Vagina (tissue), 2 donors: ENCODE results near the gene GIMD1. TPM values are rescaled to one million over a fixed set of nuclear protein-coding genes. Genes with fewer than 3 reads are reported as not detected.
"Not testable (repeated sequence)": the region's sequence is repeated elsewhere in the genome, so short reads cannot be mapped to it uniquely, and the experiment has no call there.

Experiments used
- DNase-seq, 2 donors: peaks; one replicate each; pipeline ENCODE4 v3.0.0-alpha.2; 2017; ENCODE audit errors: extremely low spot score in 2 of 2
- H3K27ac ChIP-seq: fragments of 200-600 bp; sonication (generic); one replicate; pipeline ENCODE4 v1.5.1; 2019
- H3K27me3 ChIP-seq: fragments of 200-600 bp; sonication (generic); one replicate; pipeline ENCODE4 v1.5.1; 2019
- H3K36me3 ChIP-seq, 2 donors: fragments of 200-600 bp; sonication (generic); one replicate each; pipeline ENCODE4 v1.5.1; 2017 to 2019
- H3K4me1 ChIP-seq: fragments of 200-600 bp; sonication (generic); one replicate; pipeline ENCODE4 v1.5.1; 2019
- H3K4me3 ChIP-seq, 2 donors: fragments of 200-600 bp; sonication (generic); 1 replicate in 1 of 2; 2 replicates in 1 of 2; pipeline ENCODE4 v1.5.1; 2016 to 2019
- H3K9me3 ChIP-seq: fragments of 200-600 bp; sonication (generic); one replicate; pipeline ENCODE4 v1.5.1; 2019
- CTCF ChIP-seq, 3 experiments: fragments of 450-650 bp in 2 of 3; fragments of 200-600 bp in 1 of 3; sonication (generic) in 1 of 3; IDR thresholded peaks; one replicate each; pipeline ENCODE4 v1.5.1; 2017 to 2019; ENCODE audit warnings: antibody characterized with exemption in 3 of 3, mild to moderate bottlenecking in 2 of 3, moderate library complexity in 2 of 3
- POLR2A ChIP-seq, 2 donors: fragments of 450-650 bp; IDR thresholded peaks; one replicate each; pipeline ENCODE4 v1.6.1; 2017; ENCODE audit warnings: antibody characterized with exemption in 2 of 2, mild to moderate bottlenecking in 2 of 2, moderate library complexity in 2 of 2
- POLR2AphosphoS5 ChIP-seq, 2 donors: sonication (generic); formaldehyde crosslinking; IDR thresholded peaks; one replicate each; pipeline ENCODE4 v1.9.0; 2017; ENCODE audit warnings: antibody characterized with exemption in 2 of 2, mild to moderate bottlenecking in 2 of 2, low read depth in 1 of 2; ENCODE audit not compliant: insufficient read depth in 1 of 2
- intact Hi-C: fragments of 100-400 bp; cut with DNase I; formaldehyde crosslinking; loops from one replicate; pipeline ENCODE4 v1.15.1; 2023
- total RNA-seq: library from RNA; depleted of rRNA; stranded (reverse); fragments of >200 nt; gene quantifications from one replicate; pipeline ENCODE4 v1.2.3, GENCODE V29; 2016

The GIMD1 gene
- total RNA-seq = not detected

- Histone ChIP-seq H3K27me3 (no peaks in the 10 kb centered on the region), H3K9me3 (no peaks in the 10 kb centered on the region), H3K27ac (no peak within 1 kb of the TSS), H3K4me1 (no peaks in the 10 kb centered on the region), H3K4me3 (no peak within 1 kb of the TSS), H3K36me3 (no peaks in the 10 kb centered on the region)
- DNase-seq = no peak
- TF ChIP-seq POLR2AphosphoS5 (IDR thresholded peaks at IDR 0.05; ENCODE audit: insufficient read depth in 1 of 2, low read depth in 1 of 2) (no peak), POLR2A (IDR thresholded peaks at IDR 0.05) (no peak), CTCF (IDR thresholded peaks at IDR 0.05) (no peak)
- intact Hi-C loops = no loop called here
Observed at GRCh38 chr4:106368678-106369077, at the start of gene GIMD1. Gene GIMD1 (minus strand): TSS chr4:106368778. CDS start chr4:106367435, 1,343 bp downstream.

DNA sequence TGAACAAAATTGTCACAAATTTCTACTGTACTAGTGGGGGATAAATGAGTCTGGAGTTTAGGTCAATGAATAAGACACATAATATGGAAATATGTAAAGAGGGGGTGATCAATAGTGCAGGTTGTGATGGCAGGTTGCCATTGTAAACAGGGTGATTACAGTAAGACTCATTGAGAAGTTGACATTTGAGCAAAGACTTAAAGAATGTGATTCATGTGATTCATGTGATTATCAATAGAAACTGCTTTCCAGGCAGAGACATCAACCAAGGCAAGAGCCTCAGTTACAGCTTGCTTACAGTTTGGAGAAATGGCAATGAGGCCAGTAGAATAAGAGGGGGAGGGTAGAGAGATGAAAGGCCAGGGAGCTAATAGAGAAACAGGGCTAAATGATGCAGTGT lies 45.8 kb upstream of the GIMD1 start:
- TF ChIP-seq POLR2A (IDR thresholded peaks at IDR 0.05) (no peak), POLR2AphosphoS5 (IDR thresholded peaks at IDR 0.05; ENCODE audit: insufficient read depth in 1 of 2, low read depth in 1 of 2) (no peak), CTCF (IDR thresholded peaks at IDR 0.05) (no peak)
- intact Hi-C loops = no loop called here

GRCh38 chr4:106409901-106410889 lies 41.6 kb upstream of the GIMD1 start:
- no peak overlapping the region for H3K27ac ChIP-seq
- no peaks in the 10 kb centered on the region for H3K9me3 ChIP-seq
- no peaks in the 10 kb centered on the region for H3K36me3 ChIP-seq
- intact Hi-C loops = no loop called here
- DNase-seq = no peak
- no peaks in the 10 kb centered on the region for H3K4me1 ChIP-seq
- no peak overlapping the region for H3K4me3 ChIP-seq
- no peak for TF ChIP-seq POLR2A (IDR thresholded peaks at IDR 0.05)
- no peak for TF ChIP-seq CTCF (IDR thresholded peaks at IDR 0.05)
- no peak for TF ChIP-seq POLR2AphosphoS5 (IDR thresholded peaks at IDR 0.05; ENCODE audit: insufficient read depth in 1 of 2, low read depth in 1 of 2)
- H3K27me3 ChIP-seq = no peaks in the 10 kb centered on the region

More for the DNA sequence above, 45.8 kb upstream of the GIMD1 start:
- Histone ChIP-seq H3K27me3 (no peaks in the 10 kb centered on the region), H3K36me3 (no peaks in the 10 kb centered on the region), H3K9me3 (no peaks in the 10 kb centered on the region), H3K27ac (no peak overlapping the region), H3K4me1 (no peaks in the 10 kb centered on the region), H3K4me3 (no peak overlapping the region)
- DNase-seq = no peak

DNA sequence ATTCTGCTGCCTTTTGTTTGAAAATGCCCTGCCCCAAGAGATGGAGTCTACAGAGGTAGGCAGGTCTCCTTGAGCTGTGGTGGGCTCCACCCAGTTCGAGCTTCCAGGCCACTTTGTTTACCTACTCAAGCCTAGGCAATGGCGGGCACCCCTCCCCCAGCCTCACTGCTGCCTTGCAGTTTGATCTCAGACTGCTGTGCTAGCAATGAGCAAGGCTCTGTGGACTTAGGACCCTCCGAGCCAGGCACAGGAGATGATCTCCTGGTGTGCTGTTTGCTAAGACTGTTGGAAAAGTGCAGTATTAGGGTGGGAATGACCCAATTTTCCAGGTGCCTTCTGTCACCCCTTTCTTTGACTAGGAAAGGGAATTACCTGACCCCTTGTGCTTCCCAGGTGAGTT lies 39.4 kb upstream of the GIMD1 start:
- DNase-seq, H3K27ac ChIP-seq, H3K4me3 ChIP-seq, intact Hi-C loops, H3K27me3 ChIP-seq, H3K9me3 ChIP-seq, H3K4me1 ChIP-seq, H3K36me3 ChIP-seq: not testable (repeated sequence)

- Histone ChIP-seq H3K36me3 (no peaks in the 10 kb centered on the region), H3K4me1 (no peaks in the 10 kb centered on the region), H3K9me3 (peaks cover 3% of the 10 kb centered on the region), H3K27me3 (no peaks in the 10 kb centered on the region), H3K27ac (no peak overlapping the region), H3K4me3 (no peak overlapping the region)
- intact Hi-C loops = no loop called here
- TF ChIP-seq POLR2AphosphoS5 (IDR thresholded peaks at IDR 0.05; ENCODE audit: insufficient read depth in 1 of 2, low read depth in 1 of 2) (no peak), CTCF (IDR thresholded peaks at IDR 0.05) (no peak), POLR2A (IDR thresholded peaks at IDR 0.05) (no peak)
- DNase-seq = no peak
Observed at GRCh38 chr4:106401157-106401556, 32.6 kb upstream of the GIMD1 start.

DNA sequence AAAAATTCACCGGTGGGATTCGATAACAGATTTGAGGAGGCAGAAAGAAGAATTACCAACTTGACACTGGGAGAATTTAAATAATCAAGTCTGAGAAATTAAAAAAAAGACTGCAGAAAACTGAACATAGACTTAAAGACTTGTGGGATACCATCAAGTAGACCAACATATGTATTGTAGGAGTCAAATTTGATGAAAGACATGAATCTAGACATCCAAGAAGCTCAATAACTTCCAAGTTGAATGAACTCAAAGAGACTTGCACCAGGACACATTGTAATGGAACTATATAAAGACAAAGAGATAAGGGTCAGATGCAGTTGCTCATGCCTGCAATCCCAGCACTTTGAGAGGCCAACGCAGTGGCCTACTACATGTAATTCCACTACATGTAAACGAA lies 30.3 kb upstream of the GIMD1 start:
- H3K27me3 ChIP-seq, DNase-seq, H3K4me1 ChIP-seq, H3K4me3 ChIP-seq, H3K36me3 ChIP-seq, intact Hi-C loops, H3K27ac ChIP-seq: not testable (repeated sequence)
- peaks cover 12% of the 10 kb centered on the region for H3K9me3 ChIP-seq
